Middle frontal gyrus (tissue), 1 donor: Measurements from ENCODE around the gene TMEM168.
"Not testable (repeated sequence)": the region's sequence is repeated elsewhere in the genome, so short reads cannot be mapped to it uniquely, and the experiment has no call there.

Source experiments
- DNase-seq: peaks from one replicate; pipeline ENCODE4 v3.0.0-alpha.2; 2015; ENCODE audit warnings: low spot score; ENCODE audit errors: extremely low spot score

TMEM168 gene, protein sequence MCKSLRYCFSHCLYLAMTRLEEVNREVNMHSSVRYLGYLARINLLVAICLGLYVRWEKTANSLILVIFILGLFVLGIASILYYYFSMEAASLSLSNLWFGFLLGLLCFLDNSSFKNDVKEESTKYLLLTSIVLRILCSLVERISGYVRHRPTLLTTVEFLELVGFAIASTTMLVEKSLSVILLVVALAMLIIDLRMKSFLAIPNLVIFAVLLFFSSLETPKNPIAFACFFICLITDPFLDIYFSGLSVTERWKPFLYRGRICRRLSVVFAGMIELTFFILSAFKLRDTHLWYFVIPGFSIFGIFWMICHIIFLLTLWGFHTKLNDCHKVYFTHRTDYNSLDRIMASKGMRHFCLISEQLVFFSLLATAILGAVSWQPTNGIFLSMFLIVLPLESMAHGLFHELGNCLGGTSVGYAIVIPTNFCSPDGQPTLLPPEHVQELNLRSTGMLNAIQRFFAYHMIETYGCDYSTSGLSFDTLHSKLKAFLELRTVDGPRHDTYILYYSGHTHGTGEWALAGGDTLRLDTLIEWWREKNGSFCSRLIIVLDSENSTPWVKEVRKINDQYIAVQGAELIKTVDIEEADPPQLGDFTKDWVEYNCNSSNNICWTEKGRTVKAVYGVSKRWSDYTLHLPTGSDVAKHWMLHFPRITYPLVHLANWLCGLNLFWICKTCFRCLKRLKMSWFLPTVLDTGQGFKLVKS

DNA sequence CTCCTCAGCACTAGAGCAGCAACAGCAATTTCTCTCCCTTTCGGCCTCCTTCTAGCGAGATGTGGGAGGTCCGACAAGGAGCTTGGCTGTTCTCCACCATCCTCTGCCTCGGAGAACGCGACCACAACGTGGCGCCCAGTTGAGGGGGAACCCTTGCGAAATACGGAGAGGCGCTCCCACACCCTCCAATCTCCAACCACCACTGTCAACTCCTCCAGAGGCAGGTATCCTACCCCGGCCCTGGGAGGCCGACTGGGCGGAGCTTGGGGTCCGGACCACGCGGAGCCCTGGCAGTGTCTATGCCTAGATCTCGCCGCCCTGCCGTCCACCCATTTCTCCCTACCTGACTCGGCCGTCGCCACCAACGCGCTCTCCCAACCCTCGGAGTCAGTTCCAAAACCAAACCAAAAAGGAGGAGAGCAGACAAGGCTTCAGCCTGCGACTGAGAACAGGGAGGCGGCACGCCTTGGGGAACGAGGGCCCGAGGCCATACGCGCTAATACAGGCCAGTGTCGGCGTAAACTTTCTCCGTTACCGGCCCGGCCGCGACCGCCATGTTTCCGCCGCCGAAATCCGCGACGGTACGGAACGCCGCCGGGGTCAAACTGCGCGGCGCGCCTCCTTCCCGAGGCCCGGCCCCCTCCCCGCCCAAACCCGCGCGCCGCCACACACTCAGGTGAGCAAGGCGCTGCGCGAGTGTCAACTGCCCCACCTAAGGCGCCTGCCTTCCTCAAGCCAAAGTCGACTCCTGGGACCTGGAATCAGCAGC is at the start of gene TMEM168:
TMEM168 (minus strand) TSS at position 577 of the 769 bp plus-strand sequence. CDS start 5,568 bp downstream, outside the sequence.
- DNase-seq, result peak; percentile 18

DNA sequence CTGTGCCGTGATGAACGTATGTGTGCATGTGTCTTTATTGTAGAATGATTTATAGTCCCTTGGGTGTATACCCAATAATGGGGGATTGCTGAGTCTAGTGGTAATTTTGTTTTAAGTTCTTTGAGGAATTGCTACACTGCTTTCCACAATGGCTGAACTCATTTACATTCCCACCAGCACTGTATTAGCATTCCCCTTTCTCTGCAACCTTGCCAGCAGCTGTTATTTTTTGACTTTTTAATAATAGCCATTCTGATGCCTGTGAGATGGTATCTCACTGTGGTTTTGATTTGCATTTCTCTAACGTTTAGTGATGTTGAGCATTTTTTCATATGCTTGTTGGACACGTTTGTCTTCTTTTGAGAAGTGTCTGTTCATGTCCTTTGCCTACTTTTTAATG is 45.7 kb upstream of the TMEM168 start:
- DNase-seq, result not testable (repeated sequence)

DNA sequence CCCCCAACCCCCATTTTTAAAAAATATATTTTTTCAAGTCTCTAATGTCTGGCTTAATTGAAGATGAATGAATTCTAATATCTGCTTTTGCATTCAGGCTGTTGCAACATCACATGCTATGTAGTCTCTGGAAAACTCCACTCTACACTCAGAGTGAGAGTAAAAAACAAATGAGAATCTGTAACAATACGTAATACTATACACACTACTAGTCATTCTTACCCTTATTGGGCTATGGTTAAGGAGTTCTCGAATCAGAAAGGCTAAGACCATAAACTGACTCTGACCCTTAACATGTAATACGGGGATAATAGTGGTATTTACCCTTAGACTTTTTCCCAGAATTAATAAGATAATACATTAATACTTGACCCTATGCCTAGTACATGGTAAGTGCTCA is 42.9 kb upstream of the TMEM168 start:
- DNase-seq, result no peak

DNA sequence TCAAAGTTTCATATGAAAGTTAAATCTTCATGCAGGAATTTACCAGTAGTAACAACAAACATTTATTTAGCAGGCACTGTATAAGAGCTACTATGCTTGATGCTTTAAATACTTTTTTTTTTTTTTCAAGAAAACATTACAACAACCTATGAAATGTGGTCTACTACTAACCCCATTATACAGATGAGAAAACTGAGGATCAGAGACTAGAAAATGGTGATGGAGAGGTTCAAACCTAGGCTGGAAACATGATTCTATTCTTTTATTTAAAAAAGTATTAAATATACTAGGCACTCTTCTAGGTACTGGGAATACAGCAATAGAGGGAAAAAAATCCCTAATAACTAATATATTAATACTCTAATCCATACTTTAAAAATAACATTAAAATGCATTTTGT is 40.6 kb upstream of the TMEM168 start:
- DNase-seq, result no peak

DNA sequence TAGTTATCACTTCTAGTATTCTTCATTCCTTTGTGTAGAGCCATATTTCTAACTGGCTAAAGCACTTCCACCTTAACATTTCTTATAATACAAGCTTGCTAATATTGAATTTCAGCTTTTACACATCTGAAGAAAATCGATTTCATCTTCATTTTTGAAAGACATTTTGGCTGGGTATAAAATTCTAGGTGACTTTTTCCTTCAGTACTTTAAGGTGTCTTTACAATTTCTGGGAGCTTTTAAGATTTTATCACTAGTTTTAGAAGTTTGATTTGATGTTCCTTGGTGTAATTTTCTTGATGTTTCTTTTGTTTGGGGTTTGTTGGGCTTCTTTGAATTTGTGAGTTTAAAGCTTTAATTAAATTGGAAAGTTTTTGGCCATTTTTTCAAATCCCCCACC is 38.5 kb upstream of the TMEM168 start:
- DNase-seq, result no peak

DNA sequence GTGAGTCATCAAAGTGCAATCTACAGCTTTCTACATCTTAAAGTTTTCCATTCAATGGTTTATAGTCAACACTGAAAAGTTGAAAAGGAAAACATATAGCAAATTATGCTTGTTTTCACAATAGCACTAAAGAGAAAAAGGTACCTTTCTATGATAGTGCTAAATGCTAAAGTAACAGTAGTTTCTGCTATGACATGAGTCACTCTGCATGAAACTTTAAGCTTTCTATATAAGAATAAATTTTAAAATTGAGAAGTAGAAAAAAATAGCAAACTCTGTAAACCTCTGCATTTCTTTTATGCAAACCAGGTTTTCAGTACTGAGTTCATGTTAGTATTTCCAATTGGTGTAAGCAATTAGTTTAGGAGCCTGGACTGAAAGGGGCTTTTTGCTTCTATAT is 31.2 kb upstream of the TMEM168 start:
- DNase-seq, result no peak

DNA sequence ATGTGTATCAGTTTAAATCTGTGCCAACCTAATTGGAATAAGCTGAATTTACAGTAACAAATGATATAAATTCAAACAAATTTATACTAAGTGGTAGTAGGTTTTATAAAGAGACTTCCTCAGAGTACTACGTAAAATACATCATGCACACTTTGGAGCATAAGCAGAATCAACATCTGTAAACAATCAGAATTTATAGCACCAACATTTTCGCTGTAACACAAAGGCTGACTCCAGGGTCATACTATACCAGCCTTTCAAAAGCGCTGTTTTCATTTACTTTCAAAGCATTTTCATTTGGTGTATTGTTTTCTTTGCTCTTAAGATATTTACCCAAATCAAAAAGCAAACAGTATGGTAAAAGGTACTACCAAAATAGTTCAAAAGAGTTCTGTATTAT is 29.3 kb upstream of the TMEM168 start:
- DNase-seq, result no peak

DNA sequence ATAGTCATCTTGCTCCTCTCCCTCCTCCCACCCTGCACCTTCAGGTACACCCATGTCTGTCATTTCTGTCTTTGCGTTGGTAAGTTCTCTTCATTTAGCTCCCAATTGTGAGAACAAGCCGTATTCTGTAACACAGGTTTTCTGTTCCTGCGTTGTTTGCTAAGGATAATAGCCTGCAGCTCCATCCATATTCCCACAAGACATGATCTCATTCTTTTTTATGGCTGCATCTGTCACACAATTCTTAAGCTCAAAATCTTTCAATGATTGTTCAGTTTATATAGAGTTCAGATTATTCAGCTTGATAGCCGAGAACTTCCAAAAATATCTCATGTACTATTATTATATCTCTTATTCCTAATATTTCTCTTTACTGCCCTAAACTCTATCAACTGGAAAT is 16.0 kb upstream of the TMEM168 start:
- DNase-seq, result no peak

DNA sequence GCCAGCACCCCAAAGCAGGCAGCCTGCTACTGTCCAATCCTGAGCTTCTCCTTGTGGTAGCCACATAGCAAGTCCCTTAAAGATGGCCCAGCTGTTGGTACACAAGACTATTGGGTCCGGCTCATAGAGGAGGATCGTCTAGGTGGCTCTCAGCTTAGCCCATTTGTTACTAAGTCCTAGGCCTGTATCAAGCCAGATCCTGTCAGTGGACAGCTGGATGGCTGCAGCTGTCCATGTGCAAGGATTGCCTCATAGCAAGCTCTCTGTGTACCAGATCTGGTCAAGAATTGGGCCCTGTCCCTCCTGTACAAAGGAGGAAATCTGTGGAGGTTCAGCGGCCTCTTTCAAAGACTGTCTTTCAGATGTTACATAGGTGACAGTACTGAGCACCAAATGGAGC is 12.2 kb upstream of the TMEM168 start:
- DNase-seq, result no peak

DNA sequence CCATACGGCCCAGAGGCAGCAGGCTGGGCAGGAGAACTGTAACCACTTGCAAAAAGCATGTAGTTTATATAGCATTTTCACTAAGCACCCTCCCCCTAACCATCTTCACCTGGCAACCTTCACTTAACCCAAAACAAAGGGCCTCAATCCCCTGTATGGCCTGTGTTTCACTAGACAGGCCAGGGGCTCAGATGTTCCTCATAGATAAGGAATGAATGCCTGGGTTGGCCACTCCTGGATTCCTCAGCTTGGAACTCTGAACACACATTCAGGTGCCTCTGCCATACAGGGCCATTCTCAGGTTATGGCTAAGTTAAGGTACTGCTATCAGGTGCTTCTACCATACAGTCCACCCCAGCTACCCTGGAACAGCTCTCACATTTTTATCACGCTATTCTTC is 10.3 kb upstream of the TMEM168 start:
- no peak for DNase-seq

DNA sequence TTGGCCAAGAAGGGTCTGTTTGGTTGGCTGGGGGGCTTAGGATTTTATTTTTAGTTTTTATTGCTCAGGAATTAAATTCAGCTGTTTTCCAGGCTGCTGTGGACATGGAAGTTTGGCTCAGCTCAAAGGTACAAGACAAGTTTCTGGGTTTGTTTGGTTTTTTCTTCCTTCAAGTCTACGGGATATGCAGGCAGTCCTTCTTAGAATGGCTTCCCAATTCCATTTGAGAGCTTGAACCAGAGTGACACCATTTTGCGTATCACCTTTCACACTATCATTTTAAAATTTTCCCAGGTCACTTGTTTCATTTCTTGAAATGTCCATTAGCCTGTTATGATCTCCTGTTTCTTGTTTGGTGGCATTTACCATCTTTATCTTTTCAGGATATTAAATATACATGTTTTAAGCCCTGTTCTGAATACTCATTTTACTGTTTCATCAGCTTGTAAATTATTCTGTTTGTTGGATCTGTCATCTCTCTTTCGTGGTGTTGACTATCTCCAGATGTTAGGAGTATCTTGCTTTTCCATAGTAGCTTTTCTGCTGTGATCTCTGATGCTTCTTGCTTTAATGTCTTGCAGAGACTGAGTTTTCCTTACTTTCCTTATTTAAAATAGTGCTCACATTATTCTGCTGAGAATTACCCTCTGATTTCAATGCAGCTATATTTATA is 9.4 kb upstream of the TMEM168 start:
- DNase-seq, result no peak

DNA sequence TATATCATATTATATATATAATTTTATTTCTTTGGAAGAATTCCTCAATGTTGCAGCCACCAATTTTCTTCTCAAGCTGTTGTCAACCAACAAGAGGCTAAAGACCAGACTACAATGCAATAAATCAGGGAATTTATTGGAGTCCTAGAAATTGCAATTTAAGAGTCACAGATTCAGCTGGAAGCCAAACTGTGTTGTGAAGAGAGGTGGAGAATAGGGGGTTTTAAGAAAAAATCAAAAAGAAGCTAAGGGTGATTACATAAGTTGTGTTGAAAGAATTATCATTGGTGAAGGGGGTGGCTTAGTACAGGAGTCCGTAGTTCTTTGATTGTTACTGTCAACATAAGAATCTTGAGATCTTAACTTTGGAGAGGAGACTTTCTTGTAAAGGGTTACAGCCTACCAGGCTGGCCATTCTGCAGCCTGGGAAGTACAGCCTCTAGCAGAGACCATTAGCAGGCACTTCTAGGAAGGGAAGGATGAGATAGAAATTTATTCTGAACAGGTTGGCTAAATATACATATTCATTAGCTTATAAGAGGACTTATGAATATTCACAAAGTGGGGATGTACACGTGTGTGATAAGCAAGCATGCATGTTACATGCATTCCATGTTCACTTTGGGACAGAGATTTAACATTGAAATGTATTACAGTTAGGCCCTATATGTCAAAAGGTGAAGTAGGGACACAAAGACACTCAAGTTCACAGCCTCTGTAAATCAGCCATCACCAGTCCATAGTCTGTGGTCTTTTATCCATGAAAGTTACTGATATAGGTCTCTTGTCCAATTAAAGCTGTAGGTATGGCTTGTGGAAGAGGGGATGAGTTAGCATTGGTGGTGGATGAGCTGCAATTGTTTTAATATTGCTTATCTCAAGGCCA is 8.3 kb upstream of the TMEM168 start:
- DNase-seq, result no peak

DNA sequence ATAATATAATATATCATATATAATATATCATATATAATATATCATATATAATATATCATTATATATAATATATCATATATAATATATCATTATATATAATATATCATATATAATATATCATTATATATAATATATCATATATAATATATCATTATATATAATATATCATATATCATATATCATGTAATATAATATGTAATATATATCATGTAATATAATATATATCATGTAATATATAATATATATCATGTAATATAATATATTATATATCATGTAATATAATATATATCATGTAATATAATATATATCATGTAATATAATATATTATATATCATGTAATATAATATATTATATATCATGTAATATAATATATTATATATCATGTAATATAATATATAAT is 6.4 kb upstream of the TMEM168 start:
- DNase-seq, result not testable (repeated sequence)

DNA sequence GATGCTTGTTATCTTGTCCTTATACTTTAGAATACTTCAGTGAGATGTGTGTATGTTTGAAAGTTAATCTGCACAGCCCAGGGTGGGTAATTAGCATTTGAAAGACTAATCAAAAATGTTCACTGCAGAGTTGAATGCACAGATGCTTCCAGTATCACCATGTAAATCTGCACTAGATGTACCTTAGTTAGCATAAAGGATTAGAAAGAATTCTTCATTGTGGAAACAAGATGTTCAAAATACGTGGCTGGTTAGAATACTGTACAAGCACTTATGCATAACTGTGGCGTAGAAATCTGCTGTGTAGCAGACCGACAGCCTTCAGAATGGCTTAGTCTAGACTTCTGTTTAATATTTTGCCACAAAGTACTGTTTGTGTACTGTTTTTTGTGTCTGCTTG is 2.2 kb upstream of the TMEM168 start:
- DNase-seq, result no peak

DNA sequence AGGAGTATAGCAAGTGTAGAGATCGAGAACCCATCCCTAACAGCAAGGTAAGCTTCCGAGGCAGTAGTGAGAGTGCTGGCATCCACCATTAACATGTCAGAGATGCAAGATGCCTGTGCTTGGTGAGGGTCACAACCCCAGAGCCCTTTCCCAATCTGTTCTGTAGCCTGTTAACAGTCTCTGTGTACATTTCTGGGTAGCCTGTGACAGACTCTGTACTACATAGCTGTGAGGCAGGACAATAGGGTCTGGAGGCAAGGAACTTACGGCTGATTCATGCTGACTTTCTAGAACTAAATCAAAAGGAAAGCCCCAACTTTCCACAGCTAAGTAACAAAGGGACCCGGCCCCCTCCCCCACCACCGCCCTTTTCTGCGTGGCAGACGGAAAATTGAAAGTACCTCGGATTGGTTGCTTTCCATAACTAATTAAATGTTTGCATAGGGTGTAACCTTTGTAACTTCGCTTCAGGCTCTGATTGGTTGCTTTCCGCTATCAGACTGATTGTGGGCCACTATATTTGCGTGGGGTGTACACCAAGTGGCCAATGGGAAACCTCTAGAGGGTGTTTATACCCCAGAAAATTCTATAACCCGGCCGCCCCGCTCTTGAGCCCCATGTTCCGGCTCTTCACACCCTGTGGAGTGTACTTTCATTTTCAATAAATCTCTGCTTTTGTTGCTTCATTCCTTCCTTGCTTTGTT is 1.4 kb upstream of the TMEM168 start:
- no peak for DNase-seq

DNA sequence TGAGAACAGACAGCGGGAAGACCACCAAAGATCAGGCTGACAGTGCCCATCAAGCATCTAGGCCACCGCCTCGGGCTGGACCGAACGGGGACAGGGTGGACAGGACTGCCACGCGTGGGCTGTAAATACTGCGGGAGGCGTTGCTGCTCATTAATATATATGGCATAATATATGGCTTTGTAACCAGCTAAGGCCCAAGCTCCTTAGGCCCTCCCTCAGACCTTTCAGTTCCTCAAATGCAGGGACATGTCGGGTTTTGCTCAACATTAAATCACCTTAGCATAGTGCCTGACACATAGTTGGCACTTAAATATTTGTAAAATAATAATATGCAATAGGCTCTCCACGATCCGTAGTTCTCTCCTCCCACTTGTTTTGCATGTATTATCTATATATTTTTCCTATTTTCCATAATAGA is 402 bp upstream of the TMEM168 start:
- DNase-seq, result no peak

DNA sequence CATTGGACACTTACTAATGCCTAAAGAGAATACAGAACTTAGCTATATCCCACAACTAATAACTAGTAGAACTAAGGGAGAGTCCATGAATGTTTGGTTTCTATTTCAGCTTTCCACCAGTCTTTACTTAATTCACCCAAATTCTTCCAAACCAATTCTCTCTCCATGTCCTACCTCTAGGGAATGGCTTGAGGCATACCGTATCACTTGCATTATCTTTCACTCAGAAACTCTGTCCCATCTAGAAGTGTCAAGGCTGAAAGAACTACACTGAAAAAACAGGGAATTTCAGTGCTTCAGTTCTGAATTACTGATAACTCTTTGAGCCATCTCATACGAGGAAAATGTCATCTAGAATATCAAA is 758 bp downstream of the TMEM168 start:
- no peak for DNase-seq

DNA sequence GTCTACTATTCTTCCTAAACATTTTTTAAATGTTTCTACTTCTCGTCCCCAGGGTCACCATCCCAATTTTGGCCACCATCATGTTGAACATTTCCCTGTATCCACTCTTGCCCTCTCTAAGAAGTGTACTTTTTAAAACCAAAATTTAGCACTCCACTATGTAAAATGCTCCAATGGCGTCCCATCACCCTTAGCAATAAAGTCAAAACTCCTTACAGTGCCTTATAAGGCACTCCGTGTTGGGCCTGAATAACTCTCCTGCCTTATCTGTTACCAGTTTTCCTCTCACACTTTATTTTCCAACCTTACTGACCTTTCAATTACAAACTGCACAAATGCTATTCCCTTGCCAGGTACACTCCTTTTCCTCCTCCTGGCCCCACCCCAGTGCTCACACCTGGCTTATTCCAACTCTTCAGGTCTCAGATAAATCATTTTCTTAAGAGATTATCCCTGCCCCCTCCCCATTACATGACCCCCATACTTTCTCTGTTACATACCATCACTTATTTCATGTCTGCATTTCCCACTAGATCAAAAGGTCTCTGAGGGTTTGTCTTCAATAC is 1.3 kb downstream of the TMEM168 start:
- DNase-seq, result no peak

DNA sequence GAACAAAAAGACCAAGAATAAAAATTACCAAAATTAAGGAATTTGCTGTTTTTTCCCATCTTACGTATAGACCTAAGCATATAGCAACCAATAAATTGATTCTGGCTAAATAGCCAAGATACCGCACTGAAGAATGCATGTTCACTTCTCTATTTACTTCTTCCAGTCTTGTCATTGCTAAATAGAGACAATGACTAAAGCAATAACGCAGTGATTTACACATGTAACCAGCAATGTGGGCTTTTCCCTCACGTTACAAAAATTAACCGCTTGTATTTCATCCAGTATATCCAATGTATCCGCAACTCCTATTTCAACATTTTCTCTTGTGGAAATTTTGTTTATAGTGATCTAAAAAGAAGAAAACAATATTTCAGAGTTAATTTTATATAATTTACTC is 5.6 kb downstream of the TMEM168 start:
- no peak for DNase-seq

DNA sequence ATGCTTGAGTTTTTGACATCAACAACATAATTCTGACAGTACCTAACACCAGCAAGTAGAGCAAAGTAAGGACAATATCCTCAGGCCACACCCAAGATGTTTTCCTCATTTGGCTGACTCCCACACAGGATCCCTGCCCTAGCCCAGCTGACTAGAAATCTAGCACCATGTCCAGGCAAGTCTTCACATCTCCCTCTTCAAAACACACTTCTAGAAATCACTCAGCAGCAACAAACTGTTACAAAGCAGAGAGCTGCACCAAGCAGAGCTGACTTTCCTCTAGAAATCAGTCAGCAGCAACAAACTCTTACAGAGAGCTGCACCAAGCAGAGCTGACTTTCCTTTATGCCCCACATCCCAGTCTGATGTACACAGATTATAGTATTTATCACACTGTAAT is 7.7 kb downstream of the TMEM168 start:
- no peak for DNase-seq
